ENCODE measurements around the gene UVRAG. TPM values are rescaled to one million over a fixed set of nuclear protein-coding genes. Genes with fewer than 3 reads are reported as not detected.

UVRAG gene
- total RNA-seq, 1 experiment from 2014 or later, result 29.5 TPM

DNA sequence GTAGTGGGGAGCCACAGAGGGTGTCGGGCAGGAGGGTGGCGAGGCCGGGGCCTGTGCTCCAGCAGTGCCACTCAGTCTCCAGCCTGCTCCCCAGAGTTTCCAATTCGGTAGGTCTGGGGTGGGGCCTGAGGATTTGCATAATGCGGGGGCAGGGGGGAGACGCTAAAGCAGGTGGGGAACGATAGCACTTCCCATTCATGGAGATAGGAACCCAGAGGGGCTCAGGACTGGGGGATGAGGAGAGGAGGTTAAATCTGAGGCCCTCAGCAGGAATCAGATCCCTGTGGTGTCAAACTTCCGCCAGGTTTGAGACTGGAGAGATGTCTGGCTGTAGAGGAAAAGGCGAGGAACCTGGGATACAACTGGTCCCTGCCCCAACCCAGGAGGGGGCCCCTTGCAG, 361.5 kb downstream of the UVRAG start:
- no peak overlapping the region for H3K4me3 ChIP-seq (ENCODE audit: low read depth in 2 of 2, low read length in 2 of 2)
- TF ChIP-seq, protein P1, sequence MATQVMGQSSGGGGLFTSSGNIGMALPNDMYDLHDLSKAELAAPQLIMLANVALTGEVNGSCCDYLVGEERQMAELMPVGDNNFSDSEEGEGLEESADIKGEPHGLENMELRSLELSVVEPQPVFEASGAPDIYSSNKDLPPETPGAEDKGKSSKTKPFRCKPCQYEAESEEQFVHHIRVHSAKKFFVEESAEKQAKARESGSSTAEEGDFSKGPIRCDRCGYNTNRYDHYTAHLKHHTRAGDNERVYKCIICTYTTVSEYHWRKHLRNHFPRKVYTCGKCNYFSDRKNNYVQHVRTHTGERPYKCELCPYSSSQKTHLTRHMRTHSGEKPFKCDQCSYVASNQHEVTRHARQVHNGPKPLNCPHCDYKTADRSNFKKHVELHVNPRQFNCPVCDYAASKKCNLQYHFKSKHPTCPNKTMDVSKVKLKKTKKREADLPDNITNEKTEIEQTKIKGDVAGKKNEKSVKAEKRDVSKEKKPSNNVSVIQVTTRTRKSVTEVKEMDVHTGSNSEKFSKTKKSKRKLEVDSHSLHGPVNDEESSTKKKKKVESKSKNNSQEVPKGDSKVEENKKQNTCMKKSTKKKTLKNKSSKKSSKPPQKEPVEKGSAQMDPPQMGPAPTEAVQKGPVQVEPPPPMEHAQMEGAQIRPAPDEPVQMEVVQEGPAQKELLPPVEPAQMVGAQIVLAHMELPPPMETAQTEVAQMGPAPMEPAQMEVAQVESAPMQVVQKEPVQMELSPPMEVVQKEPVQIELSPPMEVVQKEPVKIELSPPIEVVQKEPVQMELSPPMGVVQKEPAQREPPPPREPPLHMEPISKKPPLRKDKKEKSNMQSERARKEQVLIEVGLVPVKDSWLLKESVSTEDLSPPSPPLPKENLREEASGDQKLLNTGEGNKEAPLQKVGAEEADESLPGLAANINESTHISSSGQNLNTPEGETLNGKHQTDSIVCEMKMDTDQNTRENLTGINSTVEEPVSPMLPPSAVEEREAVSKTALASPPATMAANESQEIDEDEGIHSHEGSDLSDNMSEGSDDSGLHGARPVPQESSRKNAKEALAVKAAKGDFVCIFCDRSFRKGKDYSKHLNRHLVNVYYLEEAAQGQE (IDR thresholded peaks at IDR 0.05; ENCODE audit: insufficient read depth in 1 of 2, low read depth in 2 of 2, low read length in 1 of 2), result no peak
- TF ChIP-seq, protein P2, sequence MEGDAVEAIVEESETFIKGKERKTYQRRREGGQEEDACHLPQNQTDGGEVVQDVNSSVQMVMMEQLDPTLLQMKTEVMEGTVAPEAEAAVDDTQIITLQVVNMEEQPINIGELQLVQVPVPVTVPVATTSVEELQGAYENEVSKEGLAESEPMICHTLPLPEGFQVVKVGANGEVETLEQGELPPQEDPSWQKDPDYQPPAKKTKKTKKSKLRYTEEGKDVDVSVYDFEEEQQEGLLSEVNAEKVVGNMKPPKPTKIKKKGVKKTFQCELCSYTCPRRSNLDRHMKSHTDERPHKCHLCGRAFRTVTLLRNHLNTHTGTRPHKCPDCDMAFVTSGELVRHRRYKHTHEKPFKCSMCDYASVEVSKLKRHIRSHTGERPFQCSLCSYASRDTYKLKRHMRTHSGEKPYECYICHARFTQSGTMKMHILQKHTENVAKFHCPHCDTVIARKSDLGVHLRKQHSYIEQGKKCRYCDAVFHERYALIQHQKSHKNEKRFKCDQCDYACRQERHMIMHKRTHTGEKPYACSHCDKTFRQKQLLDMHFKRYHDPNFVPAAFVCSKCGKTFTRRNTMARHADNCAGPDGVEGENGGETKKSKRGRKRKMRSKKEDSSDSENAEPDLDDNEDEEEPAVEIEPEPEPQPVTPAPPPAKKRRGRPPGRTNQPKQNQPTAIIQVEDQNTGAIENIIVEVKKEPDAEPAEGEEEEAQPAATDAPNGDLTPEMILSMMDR (IDR thresholded peaks at IDR 0.05), result no peak
- TF ChIP-seq TCF7L2 (IDR thresholded peaks at IDR 0.05; ENCODE audit: low read depth, low read length), result no peak
- TF ChIP-seq POLR2AphosphoS5 (IDR thresholded peaks at IDR 0.05; ENCODE audit: low read depth, low read length), result no peak
- TF ChIP-seq SIN3A (IDR thresholded peaks at IDR 0.05; ENCODE audit: borderline replicate concordance, insufficient read depth, low read depth, low read length), result no peak
- no peaks in the 10 kb centered on the region for H3K36me3 ChIP-seq (ENCODE audit: control insufficient read depth, insufficient read depth, low read length)
- intact Hi-C loops (cut with micrococcal nuclease; ENCODE audit: unreplicated experiment), result no loop called here
- ChIA-PET POLR2A (no interaction called here), CTCF (no interaction called here)
- BruUV-seq (replicated peaks), result no TSS peak
- H3K27ac ChIP-seq (ENCODE audit: low read length), result no peak overlapping the region
- no peak for ATAC-seq
- no peaks in the 10 kb centered on the region for H3K4me1 ChIP-seq (ENCODE audit: control insufficient read depth, insufficient read depth, low read length)
- H3K27me3 ChIP-seq (ENCODE audit: control insufficient read depth, insufficient read depth, low read length), result no peaks in the 10 kb centered on the region
- in situ Hi-C loops (cut with HindIII; ENCODE audit: low pct_unique_long_range_greater_than_20kb, low sequenced_read_pairs), result no loop called here
- no peak for DNase-seq (ENCODE audit: low read depth, low spot score)
- no peaks in the 10 kb centered on the region for H3K9me3 ChIP-seq (ENCODE audit: control insufficient read depth, insufficient read depth, low read depth, low read length)

DNA sequence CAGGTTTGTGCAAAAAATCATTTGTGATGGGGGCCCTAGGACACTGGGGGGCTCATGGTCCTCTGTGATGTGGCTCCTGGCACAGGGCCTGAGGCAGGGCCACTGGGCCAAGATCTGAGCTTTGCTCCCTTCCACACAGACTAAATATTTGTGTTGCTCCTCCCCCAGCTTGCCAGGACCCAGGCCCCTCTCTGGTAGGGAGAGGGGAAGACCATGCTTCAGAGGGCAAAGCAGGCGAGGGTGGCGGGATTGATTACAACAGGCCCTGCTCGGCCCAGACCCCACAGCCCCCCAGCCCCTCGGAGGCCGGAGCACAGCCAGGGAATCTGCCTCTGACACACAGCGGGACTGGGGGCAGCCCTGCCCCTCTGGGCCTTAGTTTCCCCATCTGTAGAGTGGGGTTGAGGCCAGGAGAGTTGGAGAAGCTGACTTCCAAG, 362.3 kb downstream of the UVRAG start:
- ATAC-seq (no peak), DNase-seq (ENCODE audit: low read depth, low spot score) (no peak)
- Histone ChIP-seq H3K4me3 (ENCODE audit: low read depth in 2 of 2, low read length in 2 of 2) (no peak overlapping the region), H3K27me3 (ENCODE audit: control insufficient read depth, insufficient read depth, low read length) (no peaks in the 10 kb centered on the region), H3K27ac (ENCODE audit: low read length) (no peak overlapping the region), H3K36me3 (ENCODE audit: control insufficient read depth, insufficient read depth, low read length) (no peaks in the 10 kb centered on the region), H3K9me3 (ENCODE audit: control insufficient read depth, insufficient read depth, low read depth, low read length) (no peaks in the 10 kb centered on the region), H3K4me1 (ENCODE audit: control insufficient read depth, insufficient read depth, low read length) (no peaks in the 10 kb centered on the region)
- POLR2A ChIA-PET, result no interaction called here
- in situ Hi-C loops (cut with HindIII; ENCODE audit: low pct_unique_long_range_greater_than_20kb, low sequenced_read_pairs) (no loop called here), intact Hi-C loops (cut with micrococcal nuclease; ENCODE audit: unreplicated experiment) (no loop called here)
- CTCF ChIA-PET, result no interaction called here
- no TSS peak for BruUV-seq (replicated peaks)
- TF ChIP-seq, protein P1 (IDR thresholded peaks at IDR 0.05; ENCODE audit: insufficient read depth in 1 of 2, low read depth in 2 of 2, low read length in 1 of 2), result no peak
- TF ChIP-seq POLR2AphosphoS5 (IDR thresholded peaks at IDR 0.05; ENCODE audit: low read depth, low read length) (no peak), TCF7L2 (IDR thresholded peaks at IDR 0.05; ENCODE audit: low read depth, low read length) (no peak), SIN3A (IDR thresholded peaks at IDR 0.05; ENCODE audit: borderline replicate concordance, insufficient read depth, low read depth, low read length) (no peak)
- TF ChIP-seq, protein P2 (IDR thresholded peaks at IDR 0.05), result no peak

Measured in Panc1 (cell line).